Measurements from ENCODE around the gene FAM114A2.

DNA sequence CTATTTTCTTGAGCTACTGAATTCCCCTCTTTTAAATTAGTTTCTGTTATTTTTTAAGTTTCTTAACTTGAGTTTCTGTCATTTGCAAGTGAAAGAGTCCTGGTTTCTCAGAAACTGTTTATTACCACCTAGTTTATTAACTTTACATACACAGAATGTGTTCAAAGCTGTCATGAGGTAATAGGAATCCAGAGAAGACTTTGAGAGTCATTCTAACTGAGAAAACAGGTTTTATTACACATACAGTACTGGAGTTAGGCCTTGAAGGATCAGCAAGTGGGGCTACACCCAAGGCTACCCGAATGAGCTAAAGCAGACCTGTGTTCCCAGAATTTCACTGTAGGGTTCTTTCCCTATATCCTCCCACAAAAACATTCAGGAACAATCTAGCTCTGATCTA, 33.1 kb downstream of the FAM114A2 start:
- TF ChIP-seq, protein P1, sequence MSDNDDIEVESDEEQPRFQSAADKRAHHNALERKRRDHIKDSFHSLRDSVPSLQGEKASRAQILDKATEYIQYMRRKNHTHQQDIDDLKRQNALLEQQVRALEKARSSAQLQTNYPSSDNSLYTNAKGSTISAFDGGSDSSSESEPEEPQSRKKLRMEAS (IDR thresholded peaks at IDR 0.05), result no peak
- TF ChIP-seq, protein P2, sequence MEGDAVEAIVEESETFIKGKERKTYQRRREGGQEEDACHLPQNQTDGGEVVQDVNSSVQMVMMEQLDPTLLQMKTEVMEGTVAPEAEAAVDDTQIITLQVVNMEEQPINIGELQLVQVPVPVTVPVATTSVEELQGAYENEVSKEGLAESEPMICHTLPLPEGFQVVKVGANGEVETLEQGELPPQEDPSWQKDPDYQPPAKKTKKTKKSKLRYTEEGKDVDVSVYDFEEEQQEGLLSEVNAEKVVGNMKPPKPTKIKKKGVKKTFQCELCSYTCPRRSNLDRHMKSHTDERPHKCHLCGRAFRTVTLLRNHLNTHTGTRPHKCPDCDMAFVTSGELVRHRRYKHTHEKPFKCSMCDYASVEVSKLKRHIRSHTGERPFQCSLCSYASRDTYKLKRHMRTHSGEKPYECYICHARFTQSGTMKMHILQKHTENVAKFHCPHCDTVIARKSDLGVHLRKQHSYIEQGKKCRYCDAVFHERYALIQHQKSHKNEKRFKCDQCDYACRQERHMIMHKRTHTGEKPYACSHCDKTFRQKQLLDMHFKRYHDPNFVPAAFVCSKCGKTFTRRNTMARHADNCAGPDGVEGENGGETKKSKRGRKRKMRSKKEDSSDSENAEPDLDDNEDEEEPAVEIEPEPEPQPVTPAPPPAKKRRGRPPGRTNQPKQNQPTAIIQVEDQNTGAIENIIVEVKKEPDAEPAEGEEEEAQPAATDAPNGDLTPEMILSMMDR (IDR thresholded peaks at IDR 0.05; ENCODE audit: low read depth, low read length, missing input control), result no peak
- TF ChIP-seq FOXA1 (IDR thresholded peaks at IDR 0.05) (no peak), SP1 (IDR thresholded peaks at IDR 0.05) (no peak), EGR1 (IDR thresholded peaks at IDR 0.05; ENCODE audit: low read depth in 2 of 2) (no peak), YY1 (IDR thresholded peaks at IDR 0.05) (no peak), HNF4A (conservative IDR thresholded peaks at IDR 0.05) (no peak), RXRA (IDR thresholded peaks at IDR 0.05) (no peak)
- TF ChIP-seq, protein P3, sequence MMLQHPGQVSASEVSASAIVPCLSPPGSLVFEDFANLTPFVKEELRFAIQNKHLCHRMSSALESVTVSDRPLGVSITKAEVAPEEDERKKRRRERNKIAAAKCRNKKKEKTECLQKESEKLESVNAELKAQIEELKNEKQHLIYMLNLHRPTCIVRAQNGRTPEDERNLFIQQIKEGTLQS (IDR thresholded peaks at IDR 0.05), result no peak
- TF ChIP-seq, protein P4, sequence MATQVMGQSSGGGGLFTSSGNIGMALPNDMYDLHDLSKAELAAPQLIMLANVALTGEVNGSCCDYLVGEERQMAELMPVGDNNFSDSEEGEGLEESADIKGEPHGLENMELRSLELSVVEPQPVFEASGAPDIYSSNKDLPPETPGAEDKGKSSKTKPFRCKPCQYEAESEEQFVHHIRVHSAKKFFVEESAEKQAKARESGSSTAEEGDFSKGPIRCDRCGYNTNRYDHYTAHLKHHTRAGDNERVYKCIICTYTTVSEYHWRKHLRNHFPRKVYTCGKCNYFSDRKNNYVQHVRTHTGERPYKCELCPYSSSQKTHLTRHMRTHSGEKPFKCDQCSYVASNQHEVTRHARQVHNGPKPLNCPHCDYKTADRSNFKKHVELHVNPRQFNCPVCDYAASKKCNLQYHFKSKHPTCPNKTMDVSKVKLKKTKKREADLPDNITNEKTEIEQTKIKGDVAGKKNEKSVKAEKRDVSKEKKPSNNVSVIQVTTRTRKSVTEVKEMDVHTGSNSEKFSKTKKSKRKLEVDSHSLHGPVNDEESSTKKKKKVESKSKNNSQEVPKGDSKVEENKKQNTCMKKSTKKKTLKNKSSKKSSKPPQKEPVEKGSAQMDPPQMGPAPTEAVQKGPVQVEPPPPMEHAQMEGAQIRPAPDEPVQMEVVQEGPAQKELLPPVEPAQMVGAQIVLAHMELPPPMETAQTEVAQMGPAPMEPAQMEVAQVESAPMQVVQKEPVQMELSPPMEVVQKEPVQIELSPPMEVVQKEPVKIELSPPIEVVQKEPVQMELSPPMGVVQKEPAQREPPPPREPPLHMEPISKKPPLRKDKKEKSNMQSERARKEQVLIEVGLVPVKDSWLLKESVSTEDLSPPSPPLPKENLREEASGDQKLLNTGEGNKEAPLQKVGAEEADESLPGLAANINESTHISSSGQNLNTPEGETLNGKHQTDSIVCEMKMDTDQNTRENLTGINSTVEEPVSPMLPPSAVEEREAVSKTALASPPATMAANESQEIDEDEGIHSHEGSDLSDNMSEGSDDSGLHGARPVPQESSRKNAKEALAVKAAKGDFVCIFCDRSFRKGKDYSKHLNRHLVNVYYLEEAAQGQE (IDR thresholded peaks at IDR 0.05), result no peak
- TF ChIP-seq, protein P5, sequence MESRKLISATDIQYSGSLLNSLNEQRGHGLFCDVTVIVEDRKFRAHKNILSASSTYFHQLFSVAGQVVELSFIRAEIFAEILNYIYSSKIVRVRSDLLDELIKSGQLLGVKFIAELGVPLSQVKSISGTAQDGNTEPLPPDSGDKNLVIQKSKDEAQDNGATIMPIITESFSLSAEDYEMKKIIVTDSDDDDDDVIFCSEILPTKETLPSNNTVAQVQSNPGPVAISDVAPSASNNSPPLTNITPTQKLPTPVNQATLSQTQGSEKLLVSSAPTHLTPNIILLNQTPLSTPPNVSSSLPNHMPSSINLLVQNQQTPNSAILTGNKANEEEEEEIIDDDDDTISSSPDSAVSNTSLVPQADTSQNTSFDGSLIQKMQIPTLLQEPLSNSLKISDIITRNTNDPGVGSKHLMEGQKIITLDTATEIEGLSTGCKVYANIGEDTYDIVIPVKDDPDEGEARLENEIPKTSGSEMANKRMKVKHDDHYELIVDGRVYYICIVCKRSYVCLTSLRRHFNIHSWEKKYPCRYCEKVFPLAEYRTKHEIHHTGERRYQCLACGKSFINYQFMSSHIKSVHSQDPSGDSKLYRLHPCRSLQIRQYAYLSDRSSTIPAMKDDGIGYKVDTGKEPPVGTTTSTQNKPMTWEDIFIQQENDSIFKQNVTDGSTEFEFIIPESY (IDR thresholded peaks at IDR 0.05), result no peak

Measured in liver (tissue), 3 donors.